ENCODE data around the gene NCOR2.
A peak's percentile ranks its signal among the peaks of the same experiment; 100 is the strongest.

Gene NCOR2

GRCh38 chr12:124558313-124558712 is 9.1 kb downstream of the NCOR2 start:
- no peak for TF ChIP-seq ZC3H10 (CRISPR knock-in tag; IDR thresholded peaks at IDR 0.05)
- TF ChIP-seq SNAI2 (CRISPR knock-in tag; IDR thresholded peaks at IDR 0.05) = no peak
- no peak for TF ChIP-seq TOX (CRISPR knock-in tag; IDR thresholded peaks at IDR 0.05; ENCODE audit: borderline replicate concordance)
- no peak for TF ChIP-seq ZNF8 (CRISPR knock-in tag; IDR thresholded peaks at IDR 0.05)
- TF ChIP-seq BACH2 (CRISPR knock-in tag; IDR thresholded peaks at IDR 0.05; ENCODE audit: borderline replicate concordance) = no peak
- no peak for TF ChIP-seq ISL1 (CRISPR knock-in tag; IDR thresholded peaks at IDR 0.05)
- TF ChIP-seq GLIS3 (CRISPR knock-in tag; IDR thresholded peaks at IDR 0.05) = no peak
- no peak for TF ChIP-seq PPARA (CRISPR knock-in tag; IDR thresholded peaks at IDR 0.05; ENCODE audit: borderline replicate concordance)
- no peak for TF ChIP-seq ZNF70 (CRISPR knock-in tag; IDR thresholded peaks at IDR 0.05)
- TF ChIP-seq ZFP30 (CRISPR knock-in tag; IDR thresholded peaks at IDR 0.05) = no peak
- TF ChIP-seq POU6F1 (CRISPR knock-in tag; IDR thresholded peaks at IDR 0.05; ENCODE audit: borderline replicate concordance, low read depth) = no peak
- TF ChIP-seq CREB5 (CRISPR knock-in tag; IDR thresholded peaks at IDR 0.05; ENCODE audit: low read depth) = no peak
- no peak for TF ChIP-seq PATZ1 (CRISPR knock-in tag; IDR thresholded peaks at IDR 0.05; ENCODE audit: borderline replicate concordance)
- no peak for TF ChIP-seq ESRRG (CRISPR knock-in tag; IDR thresholded peaks at IDR 0.05)
- no peak for TF ChIP-seq RARB (CRISPR knock-in tag; IDR thresholded peaks at IDR 0.05)
- TF ChIP-seq ARNTL (CRISPR knock-in tag; IDR thresholded peaks at IDR 0.05; ENCODE audit: borderline replicate concordance, low read depth) = no peak
- no peak for TF ChIP-seq ZFP3 (CRISPR knock-in tag; IDR thresholded peaks at IDR 0.05)
- ATAC-seq = no peak

- peak; percentile 32; the same call in 1 of the 3 replicates for ATAC-seq
- TF ChIP-seq ZNF70 (CRISPR knock-in tag; IDR thresholded peaks at IDR 0.05) = no peak
- no peak for TF ChIP-seq TOX (CRISPR knock-in tag; IDR thresholded peaks at IDR 0.05; ENCODE audit: borderline replicate concordance)
- no peak for TF ChIP-seq ZNF565 (CRISPR knock-in tag; conservative IDR thresholded peaks at IDR 0.05; ENCODE audit: low read depth)
- no peak for TF ChIP-seq ISL1 (CRISPR knock-in tag; IDR thresholded peaks at IDR 0.05)
- TF ChIP-seq SNAI2 (CRISPR knock-in tag; IDR thresholded peaks at IDR 0.05) = no peak
- TF ChIP-seq GLIS3 (CRISPR knock-in tag; IDR thresholded peaks at IDR 0.05) = no peak
- TF ChIP-seq ARNTL (CRISPR knock-in tag; IDR thresholded peaks at IDR 0.05; ENCODE audit: borderline replicate concordance, low read depth) = no peak
- TF ChIP-seq CREB5 (CRISPR knock-in tag; IDR thresholded peaks at IDR 0.05; ENCODE audit: low read depth) = no peak
- no peak for TF ChIP-seq POU6F1 (CRISPR knock-in tag; IDR thresholded peaks at IDR 0.05; ENCODE audit: borderline replicate concordance, low read depth)
- TF ChIP-seq OSR1 (CRISPR knock-in tag; IDR thresholded peaks at IDR 0.05) = no peak
- no peak for TF ChIP-seq ZC3H10 (CRISPR knock-in tag; IDR thresholded peaks at IDR 0.05)
- no peak for TF ChIP-seq BACH2 (CRISPR knock-in tag; IDR thresholded peaks at IDR 0.05; ENCODE audit: borderline replicate concordance)
- no peak for TF ChIP-seq CSRNP3 (CRISPR knock-in tag; IDR thresholded peaks at IDR 0.05)
- no peak for TF ChIP-seq PPARA (CRISPR knock-in tag; IDR thresholded peaks at IDR 0.05; ENCODE audit: borderline replicate concordance)
- no peak for TF ChIP-seq RARB (CRISPR knock-in tag; IDR thresholded peaks at IDR 0.05)
- no peak for TF ChIP-seq CSDC2 (CRISPR knock-in tag; IDR thresholded peaks at IDR 0.05)
- no peak for TF ChIP-seq PATZ1 (CRISPR knock-in tag; IDR thresholded peaks at IDR 0.05; ENCODE audit: borderline replicate concordance)
- TF ChIP-seq ZFP3 (CRISPR knock-in tag; IDR thresholded peaks at IDR 0.05) = no peak
- TF ChIP-seq TCF4 (CRISPR knock-in tag; IDR thresholded peaks at IDR 0.05; ENCODE audit: borderline replicate concordance) = no peak
Observed at GRCh38 chr12:124557518-124558223, 9.7 kb downstream of the NCOR2 start.
